Colonic mucosa (tissue), 4 donors: ENCODE measurements around the gene NINJ1. TPM values are rescaled to one million over a fixed set of nuclear protein-coding genes. Genes with fewer than 3 reads are reported as not detected.

Experiments
- DNase-seq: peaks from one replicate; pipeline ENCODE4 v3.0.0-alpha.2; 2020
- H3K27ac ChIP-seq: fragments of 200-600 bp; one replicate; pipeline ENCODE4 v1.8.0; 2021
- H3K27me3 ChIP-seq: fragments of 200-600 bp; one replicate; pipeline ENCODE4 v1.8.0; 2021
- H3K36me3 ChIP-seq: fragments of 200-600 bp; one replicate; pipeline ENCODE4 v1.8.0; 2021
- H3K4me1 ChIP-seq: fragments of 200-600 bp; one replicate; pipeline ENCODE4 v1.8.0; 2021; ENCODE audit warnings: mild to moderate bottlenecking
- H3K4me3 ChIP-seq: fragments of 200-600 bp; one replicate; pipeline ENCODE4 v1.8.0; 2021
- H3K9ac ChIP-seq, 2 donors: one replicate each; pipeline ENCODE4 v1.7.0; 2013; ENCODE audit warnings: control low read depth in 2 of 2, low read depth in 2 of 2, low read length in 2 of 2
- H3K9me3 ChIP-seq: fragments of 200-600 bp; one replicate; pipeline ENCODE4 v1.8.0; 2021
- CTCF ChIP-seq: fragments of 200-600 bp; IDR thresholded peaks from one replicate; pipeline ENCODE4 v1.8.0; 2022; ENCODE audit warnings: antibody characterized with exemption, mild to moderate bottlenecking
- intact Hi-C: fragments of 100-400 bp; cut with DNase I; formaldehyde crosslinking; loops from one replicate; pipeline ENCODE4 v1.14.1; 2022
- total RNA-seq, 2 donors: library from RNA; stranded (reverse); fragmentation: NEBNext Ultra II Directional in 1 of 2; extraction: Animal tissue kit (Norgen Biotek cat#: 25700) in 1 of 2; gene quantifications; one replicate each; pipeline ENCODE4 v1.2.1, GENCODE V29; 2021
- donor health status: healthy.
- donor health status: DM: no; HTN: no; CAD: no.
- donor health status: DM: no; HTN: no; CAD: no.

Gene NINJ1
- total RNA-seq, 2 donors from 2014 or later, result 24.5 to 29.4 TPM

- H3K27me3 ChIP-seq, result no peaks in the 10 kb centered on the region
- no peak for TF ChIP-seq CTCF
- no peak overlapping the region for H3K9ac ChIP-seq
- no peak overlapping the region for H3K27ac ChIP-seq
- intact Hi-C loops, result no loop called here
- H3K4me1 ChIP-seq, result peaks cover 4% of the 10 kb centered on the region
- no peaks in the 10 kb centered on the region for H3K36me3 ChIP-seq
- no peaks in the 10 kb centered on the region for H3K9me3 ChIP-seq
- no peak overlapping the region for H3K4me3 ChIP-seq
- peak; percentile 16 for DNase-seq
Measured at GRCh38 chr9:93087971-93088655, 45.9 kb downstream of the NINJ1 start.

- no peak overlapping the region for H3K4me3 ChIP-seq
- TF ChIP-seq CTCF, result no peak
- no peak overlapping the region for H3K27ac ChIP-seq
- H3K36me3 ChIP-seq, result no peaks in the 10 kb centered on the region
- H3K9me3 ChIP-seq, result no peaks in the 10 kb centered on the region
- H3K9ac ChIP-seq, result no peak overlapping the region
- no peaks in the 10 kb centered on the region for H3K4me1 ChIP-seq
- no peaks in the 10 kb centered on the region for H3K27me3 ChIP-seq
- peak; percentile 55 for DNase-seq
- intact Hi-C loops, result no loop called here
Measured at GRCh38 chr9:93086447-93087224, 47.4 kb downstream of the NINJ1 start.

- Histone ChIP-seq H3K4me3 (no peak overlapping the region), H3K36me3 (no peaks in the 10 kb centered on the region), H3K27me3 (no peaks in the 10 kb centered on the region), H3K4me1 (no peaks in the 10 kb centered on the region), H3K9me3 (no peaks in the 10 kb centered on the region), H3K9ac (no peak overlapping the region), H3K27ac (no peak overlapping the region)
- DNase-seq, result peak; percentile 15
- intact Hi-C loops, result no loop called here
- TF ChIP-seq CTCF, result no peak
Measured at GRCh38 chr9:93085676-93086075, 48.4 kb downstream of the NINJ1 start.

- DNase-seq, result peak; percentile 12
Measured at GRCh38 chr9:93084471-93084881, 49.6 kb downstream of the NINJ1 start.

More at GRCh38 chr9:93084471-93084881, 49.6 kb downstream of the NINJ1 start:
- H3K9me3 ChIP-seq, result no peaks in the 10 kb centered on the region
- no peaks in the 10 kb centered on the region for H3K36me3 ChIP-seq
- H3K4me1 ChIP-seq, result no peaks in the 10 kb centered on the region
- no peak overlapping the region for H3K27ac ChIP-seq
- H3K4me3 ChIP-seq, result no peak overlapping the region
- intact Hi-C loops, result no loop called here
- no peak overlapping the region for H3K9ac ChIP-seq
- H3K27me3 ChIP-seq, result no peaks in the 10 kb centered on the region
- no peak for TF ChIP-seq CTCF
